Epidermal melanocyte (primary cell): ENCODE results near the gene STXBP4.

Experiments
- DNase-seq: peaks from one replicate; pipeline ENCODE4 v3.0.0; 2011; ENCODE audit warnings: low spot score; ENCODE audit not compliant: insufficient read length

Gene STXBP4

GRCh38 chr17:55116440-55116914, 147.9 kb downstream of the STXBP4 start:
- DNase-seq: no peak

GRCh38 chr17:55117164-55117563, 148.6 kb downstream of the STXBP4 start:
- no peak for DNase-seq

- DNase-seq: no peak
Observed at GRCh38 chr17:55120651-55121050, 152.1 kb downstream of the STXBP4 start.

- DNase-seq: no peak
Observed at GRCh38 chr17:55121268-55121667, 152.7 kb downstream of the STXBP4 start.

GRCh38 chr17:55122114-55122513, 153.5 kb downstream of the STXBP4 start:
- no peak for DNase-seq

- no peak for DNase-seq
Observed at GRCh38 chr17:55124730-55125360, 156.3 kb downstream of the STXBP4 start.

- DNase-seq: no peak
Observed at GRCh38 chr17:55133583-55133982, 165.0 kb downstream of the STXBP4 start.

GRCh38 chr17:55134486-55135157, 166.1 kb downstream of the STXBP4 start:
- no peak for DNase-seq

GRCh38 chr17:55140809-55141208, 172.2 kb downstream of the STXBP4 start:
- no peak for DNase-seq

- DNase-seq: no peak
Observed at GRCh38 chr17:55144518-55144917, 176.0 kb downstream of the STXBP4 start.

GRCh38 chr17:55149485-55149884, 180.9 kb downstream of the STXBP4 start:
- no peak for DNase-seq

GRCh38 chr17:55152236-55152635, 183.7 kb downstream of the STXBP4 start:
- DNase-seq: no peak

- DNase-seq: no peak
Observed at GRCh38 chr17:55154101-55154500, 185.5 kb downstream of the STXBP4 start.

GRCh38 chr17:55155856-55156560, 187.4 kb downstream of the STXBP4 start:
- no peak for DNase-seq

- DNase-seq: no peak
Observed at GRCh38 chr17:55157165-55157564, 188.6 kb downstream of the STXBP4 start.

- DNase-seq: no peak
Observed at GRCh38 chr17:55158439-55158838, 189.9 kb downstream of the STXBP4 start.

GRCh38 chr17:55159251-55159650, 190.7 kb downstream of the STXBP4 start:
- no peak for DNase-seq

- no peak for DNase-seq
Observed at GRCh38 chr17:55160501-55160900, 191.9 kb downstream of the STXBP4 start.

GRCh38 chr17:55161935-55162555, 193.5 kb downstream of the STXBP4 start:
- no peak for DNase-seq

- DNase-seq: no peak
Observed at GRCh38 chr17:55162556-55162946, 194.0 kb downstream of the STXBP4 start.

GRCh38 chr17:55163408-55163807, 194.8 kb downstream of the STXBP4 start:
- DNase-seq: no peak

GRCh38 chr17:55166506-55166905, 197.9 kb downstream of the STXBP4 start:
- DNase-seq: no peak
